Calu3 (cell line): ENCODE measurements around the gene HJURP. TPM values are rescaled to one million over a fixed set of nuclear protein-coding genes. Genes with fewer than 3 reads are reported as not detected.

Experiments
- BruUV-seq: library from RNA; stranded (reverse); fragments of 400-500 nt; replicated peaks from 2 replicates; lab custom pipeline; 2021; lab: Mats Ljungman, UMichigan
- CTCF ChIA-PET: fragments of 300-600 bp; sonication (Branson Sonifier 250); formaldehyde crosslinking; loops from one replicate; lab custom pipeline; 2022; ENCODE audit warnings: antibody characterized with exemption; lab: Charles Lee
- DNase-seq: peaks from one replicate; pipeline ENCODE4 v3.0.0; 2022
- H3K27ac Mint-ChIP-seq: one replicate; pipeline ENCODE4 v1.8.0; 2022; ENCODE audit warnings: mixed read lengths; ENCODE audit not compliant: unreplicated experiment
- H3K27me3 Mint-ChIP-seq: one replicate; pipeline ENCODE4 v1.8.0; 2022; ENCODE audit warnings: mixed read lengths; ENCODE audit not compliant: unreplicated experiment
- H3K36me3 Mint-ChIP-seq: one replicate; pipeline ENCODE4 v1.8.0; 2022; ENCODE audit warnings: mild to moderate bottlenecking, moderate library complexity, mixed read lengths; ENCODE audit not compliant: insufficient read depth, unreplicated experiment
- H3K4me1 Mint-ChIP-seq: one replicate; pipeline ENCODE4 v1.8.0; 2022; ENCODE audit warnings: mild to moderate bottlenecking, low read depth, mixed read lengths; ENCODE audit not compliant: unreplicated experiment
- H3K4me3 Mint-ChIP-seq: one replicate; pipeline ENCODE4 v1.8.0; 2022; ENCODE audit warnings: mild to moderate bottlenecking, low read depth, moderate library complexity, mixed read lengths; ENCODE audit not compliant: unreplicated experiment
- H3K9me3 Mint-ChIP-seq: one replicate; pipeline ENCODE4 v1.8.0; 2022; ENCODE audit warnings: low read depth, mixed read lengths; ENCODE audit not compliant: unreplicated experiment
- intact Hi-C: fragments of 100-400 bp; cut with micrococcal nuclease; formaldehyde crosslinking; loops from one replicate; pipeline ENCODE4 v1.10.0; 2022; ENCODE audit not compliant: unreplicated experiment
- total RNA-seq: library from RNA; stranded (reverse); gene quantifications from 2 replicates; pipeline ENCODE4 v1.2.3, GENCODE V29; 2022
- TF ChIP-seq, protein P1 (sequence below): fragments of 200-600 bp; IDR thresholded peaks from one replicate; pipeline ENCODE4 v1.8.0; 2022; ENCODE audit warnings: antibody characterized with exemption; ENCODE audit not compliant: unreplicated experiment

HJURP gene
- total RNA-seq, 1 experiment from 2014 or later, result 71.0 TPM

DNA sequence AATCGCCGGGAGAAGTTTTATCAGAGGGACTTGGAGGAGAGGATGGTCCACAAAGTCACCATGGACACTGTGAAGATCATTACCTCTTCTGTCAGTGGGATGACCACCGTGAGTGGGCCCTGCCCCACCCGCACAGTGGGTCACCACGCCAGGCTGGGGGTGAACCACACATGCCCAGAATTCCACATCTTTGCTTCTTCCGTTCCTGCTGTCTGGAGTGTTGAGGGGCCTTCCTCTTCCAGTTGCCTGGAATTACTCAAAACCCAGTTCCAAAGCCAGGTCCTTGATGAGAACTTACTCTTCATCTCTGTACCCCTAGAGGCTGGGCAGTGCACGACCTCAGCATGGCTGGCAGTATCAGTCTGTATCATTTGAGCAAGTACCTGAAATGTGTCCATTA lies 54.1 kb downstream of the HJURP start:
- no TSS peak for BruUV-seq
- no peak for DNase-seq
- H3K36me3 Mint-ChIP-seq, result no peaks in the 10 kb centered on the region
- no peaks in the 10 kb centered on the region for H3K9me3 Mint-ChIP-seq
- H3K27me3 Mint-ChIP-seq, result no peaks in the 10 kb centered on the region
- peaks cover 14% of the 10 kb centered on the region for H3K4me1 Mint-ChIP-seq
- intact Hi-C loops, result no loop called here
- no peak overlapping the region for H3K4me3 Mint-ChIP-seq
- TF ChIP-seq, protein P1, sequence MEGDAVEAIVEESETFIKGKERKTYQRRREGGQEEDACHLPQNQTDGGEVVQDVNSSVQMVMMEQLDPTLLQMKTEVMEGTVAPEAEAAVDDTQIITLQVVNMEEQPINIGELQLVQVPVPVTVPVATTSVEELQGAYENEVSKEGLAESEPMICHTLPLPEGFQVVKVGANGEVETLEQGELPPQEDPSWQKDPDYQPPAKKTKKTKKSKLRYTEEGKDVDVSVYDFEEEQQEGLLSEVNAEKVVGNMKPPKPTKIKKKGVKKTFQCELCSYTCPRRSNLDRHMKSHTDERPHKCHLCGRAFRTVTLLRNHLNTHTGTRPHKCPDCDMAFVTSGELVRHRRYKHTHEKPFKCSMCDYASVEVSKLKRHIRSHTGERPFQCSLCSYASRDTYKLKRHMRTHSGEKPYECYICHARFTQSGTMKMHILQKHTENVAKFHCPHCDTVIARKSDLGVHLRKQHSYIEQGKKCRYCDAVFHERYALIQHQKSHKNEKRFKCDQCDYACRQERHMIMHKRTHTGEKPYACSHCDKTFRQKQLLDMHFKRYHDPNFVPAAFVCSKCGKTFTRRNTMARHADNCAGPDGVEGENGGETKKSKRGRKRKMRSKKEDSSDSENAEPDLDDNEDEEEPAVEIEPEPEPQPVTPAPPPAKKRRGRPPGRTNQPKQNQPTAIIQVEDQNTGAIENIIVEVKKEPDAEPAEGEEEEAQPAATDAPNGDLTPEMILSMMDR, result no peak
- H3K27ac Mint-ChIP-seq, result no peak overlapping the region
- CTCF ChIA-PET, result no interaction called here

DNA sequence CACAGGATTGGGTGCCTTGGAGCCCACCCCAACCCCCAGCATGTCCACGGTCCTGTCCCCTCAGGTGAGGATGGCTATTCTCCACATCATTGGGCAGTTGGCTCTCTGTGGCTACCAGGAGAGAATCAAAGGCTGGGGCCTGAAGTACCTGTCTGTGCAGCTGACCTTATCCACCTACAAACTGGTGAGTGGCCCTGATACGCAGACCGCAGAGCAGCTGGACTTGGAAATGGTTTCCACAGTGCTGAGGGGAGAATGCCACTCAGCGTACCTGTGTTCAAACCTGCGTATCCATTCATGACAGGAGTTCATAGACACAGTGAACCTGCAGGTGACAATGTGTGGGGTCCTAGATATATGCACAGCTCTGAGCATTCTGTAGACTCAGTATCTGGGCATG lies 54.6 kb downstream of the HJURP start:
- H3K36me3 Mint-ChIP-seq, result no peaks in the 10 kb centered on the region
- intact Hi-C loops, result no loop called here
- H3K4me3 Mint-ChIP-seq, result no peak overlapping the region
- no TSS peak for BruUV-seq
- DNase-seq, result no peak
- H3K27me3 Mint-ChIP-seq, result no peaks in the 10 kb centered on the region
- H3K4me1 Mint-ChIP-seq, result peaks cover 14% of the 10 kb centered on the region
- H3K27ac Mint-ChIP-seq, result no peak overlapping the region
- TF ChIP-seq, protein P1, result no peak
- CTCF ChIA-PET, result no interaction called here
- H3K9me3 Mint-ChIP-seq, result no peaks in the 10 kb centered on the region

DNA sequence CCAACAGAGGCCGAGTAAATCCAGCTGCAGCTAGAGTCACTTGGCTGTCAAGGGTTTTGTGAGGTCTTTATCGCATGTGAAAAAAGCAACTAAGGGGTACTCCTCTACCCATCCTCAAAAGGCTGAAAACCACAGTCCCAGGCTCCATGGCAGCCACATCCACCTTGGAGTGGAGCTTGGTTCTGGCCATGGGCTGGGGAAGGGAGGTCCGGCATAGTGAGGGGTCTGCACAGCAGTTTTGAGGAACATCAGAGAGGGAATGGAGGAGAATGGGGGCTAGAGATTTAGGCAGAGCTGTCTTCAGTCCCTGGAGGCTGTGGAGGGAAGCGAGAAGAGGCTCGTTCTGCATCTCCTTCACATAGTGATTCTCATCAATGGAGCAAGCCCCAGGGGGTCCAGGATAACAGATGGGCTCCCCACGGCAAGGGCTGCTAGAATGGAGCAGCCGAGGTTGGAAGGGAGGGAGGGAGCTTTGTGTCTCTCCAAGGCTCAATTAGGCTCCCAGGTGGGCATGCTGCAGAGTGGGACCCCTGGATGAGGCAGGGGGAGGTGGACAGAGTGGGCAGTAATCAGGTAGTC lies 55.2 kb downstream of the HJURP start:
- Mint-ChIP-seq H3K4me3 (no peak overlapping the region), H3K9me3 (no peaks in the 10 kb centered on the region), H3K36me3 (no peaks in the 10 kb centered on the region), H3K4me1 (peaks cover 14% of the 10 kb centered on the region), H3K27me3 (no peaks in the 10 kb centered on the region), H3K27ac (no peak overlapping the region)
- TF ChIP-seq, protein P1, result no peak
- CTCF ChIA-PET, result no interaction called here
- no TSS peak for BruUV-seq
- DNase-seq, result no peak
- intact Hi-C loops, result no loop called here

DNA sequence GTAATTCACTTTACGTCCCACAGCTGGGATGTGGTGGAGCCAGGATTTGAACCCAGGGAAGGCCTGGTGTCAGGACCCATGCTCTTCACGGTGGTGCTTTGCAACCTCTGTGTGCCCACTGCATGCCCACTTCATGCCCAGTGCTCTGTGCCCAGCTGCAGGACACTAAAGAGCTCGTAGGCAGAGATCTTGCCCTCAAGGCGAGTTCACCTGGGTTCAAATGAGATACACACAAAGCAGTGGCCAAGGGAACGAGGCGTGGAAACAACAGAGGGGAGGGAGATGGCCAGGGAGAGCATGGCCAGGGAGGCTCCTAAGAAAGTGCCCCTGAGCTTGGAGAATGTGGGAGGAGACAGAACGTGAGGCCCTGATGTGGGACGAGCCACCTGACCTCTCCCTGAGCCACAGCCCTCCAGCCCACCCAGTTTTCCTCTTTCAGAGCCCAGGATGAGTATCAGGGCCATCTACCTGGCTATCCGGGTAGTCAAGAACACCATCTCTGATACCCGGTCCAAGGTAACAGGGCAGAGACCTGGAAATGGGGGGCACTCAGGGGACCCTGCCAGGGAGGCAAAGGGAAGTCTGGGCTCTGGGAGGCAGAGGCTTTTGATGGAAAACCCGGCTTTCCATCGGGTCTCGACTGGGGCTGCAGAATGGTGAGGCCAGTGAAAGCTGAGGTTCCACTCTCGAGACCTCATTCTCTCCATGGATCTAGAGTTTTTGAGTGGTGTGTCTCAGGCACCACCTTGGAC lies 55.8 kb downstream of the HJURP start:
- Mint-ChIP-seq H3K36me3 (no peaks in the 10 kb centered on the region), H3K4me1 (peaks cover 14% of the 10 kb centered on the region), H3K4me3 (no peak overlapping the region), H3K27ac (no peak overlapping the region), H3K9me3 (no peaks in the 10 kb centered on the region), H3K27me3 (no peaks in the 10 kb centered on the region)
- no peak for DNase-seq
- CTCF ChIA-PET, result no interaction called here
- TF ChIP-seq, protein P1, result no peak
- BruUV-seq, result no TSS peak
- intact Hi-C loops, result no loop called here
